Neural progenitor cell (in vitro differentiated cells): Measurements from ENCODE around the gene ADCY7. TPM values are rescaled to one million over a fixed set of nuclear protein-coding genes. Genes with fewer than 3 reads are reported as not detected.

Experiments used
- DNase-seq: peaks from one replicate; pipeline ENCODE4 v3.0.0-alpha.2; 2016; ENCODE audit warnings: low spot score
- H2AFZ ChIP-seq: fragments of 200-600 bp; sonication (generic); replicated peaks from 2 replicates; pipeline ENCODE4 v1.6.1; 2016; ENCODE audit warnings: antibody characterized with exemption
- H3F3A ChIP-seq: fragments of 200-600 bp; sonication (generic); 2 replicates; pipeline ENCODE4 v1.6.1; 2016; ENCODE audit warnings: antibody characterized with exemption, low read depth
- H3K27ac ChIP-seq: fragments of 200-600 bp; sonication (generic); 2 replicates; pipeline ENCODE4 v1.5.1; 2016; ENCODE audit warnings: mild to moderate bottlenecking
- H3K27me3 ChIP-seq: fragments of 200-600 bp; sonication (generic); 2 replicates; pipeline ENCODE4 v1.6.1; 2016; ENCODE audit warnings: mild to moderate bottlenecking, moderate library complexity
- H3K36me3 ChIP-seq: fragments of 200-600 bp; sonication (generic); 2 replicates; pipeline ENCODE4 v1.5.1; 2016
- H3K4me1 ChIP-seq: fragments of 200-600 bp; sonication (generic); 2 replicates; pipeline ENCODE4 v1.6.1; 2016; ENCODE audit warnings: mixed run types
- H3K4me2 ChIP-seq: fragments of 200-600 bp; sonication (generic); 2 replicates; pipeline ENCODE4 v1.6.1; 2016
- H3K4me3 ChIP-seq: fragments of 200-600 bp; sonication (generic); 2 replicates; pipeline ENCODE4 v1.5.1; 2016
- H3K79me2 ChIP-seq: fragments of 200-600 bp; sonication (generic); 2 replicates; pipeline ENCODE4 v1.6.1; 2016; ENCODE audit warnings: low read depth
- H3K9ac ChIP-seq: fragments of 200-600 bp; sonication (generic); 2 replicates; pipeline ENCODE4 v1.6.1; 2016
- H3K9me3 ChIP-seq: fragments of 200-600 bp; sonication (generic); 2 replicates; pipeline ENCODE4 v1.5.1; 2016; ENCODE audit warnings: low read depth
- H4K20me1 ChIP-seq: fragments of 200-600 bp; sonication (generic); 2 replicates; pipeline ENCODE4 v1.6.1; 2016; ENCODE audit warnings: low read depth
- H3K27ac Mint-ChIP-seq: 3 replicates; pipeline ENCODE4 v1.8.0; 2021; ENCODE audit warnings: mixed read lengths
- H3K27me3 Mint-ChIP-seq: 2 replicates; pipeline ENCODE4 v1.8.0; 2022; ENCODE audit warnings: low read depth, mild to moderate bottlenecking, inconsistent platforms, moderate library complexity, mixed read lengths; ENCODE audit not compliant: insufficient read depth
- H3K36me3 Mint-ChIP-seq: 3 replicates; pipeline ENCODE4 v1.8.0; 2021; ENCODE audit warnings: mixed read lengths
- H3K4me1 Mint-ChIP-seq: 3 replicates; pipeline ENCODE4 v1.8.0; 2021; ENCODE audit warnings: mixed read lengths
- H3K4me3 Mint-ChIP-seq: 3 replicates; pipeline ENCODE4 v1.8.0; 2021; ENCODE audit warnings: mild to moderate bottlenecking, moderate library complexity, mixed read lengths
- H3K9me3 Mint-ChIP-seq: 3 replicates; pipeline ENCODE4 v1.8.0; 2020; ENCODE audit warnings: mixed read lengths
- CTCF ChIP-seq: fragments of 200-600 bp; sonication (generic); IDR thresholded peaks from 2 replicates; pipeline ENCODE4 v1.5.1; 2017; ENCODE audit warnings: antibody characterized with exemption, mild to moderate bottlenecking
- EZH2 ChIP-seq: fragments of 200-600 bp; sonication (generic); IDR thresholded peaks from 2 replicates; pipeline ENCODE4 v1.6.1; 2017; ENCODE audit warnings: antibody characterized with exemption, mild to moderate bottlenecking, moderate library complexity
- EZH2phosphoT487 ChIP-seq: fragments of 200-600 bp; sonication (generic); IDR thresholded peaks from 2 replicates; pipeline ENCODE4 v1.6.1; 2017; ENCODE audit warnings: antibody characterized with exemption
- total RNA-seq: library from RNA; depleted of rRNA; stranded (reverse); fragments of >200 nt; gene quantifications from 2 replicates; pipeline ENCODE4 v1.2.3, GENCODE V29; 2015; ENCODE audit warnings: low replicate concordance

Gene ADCY7
- total RNA-seq, 1 donor from 2014 or later, result 2.5 TPM

- no peaks in the 10 kb centered on the region for H3K4me1 Mint-ChIP-seq
- H3K27ac ChIP-seq, result no peak overlapping the region
- no peak overlapping the region for H3K9ac ChIP-seq
- no peaks in the 10 kb centered on the region for H3K4me1 ChIP-seq
- no peak for DNase-seq
- H3K4me2 ChIP-seq, result no peak overlapping the region
- H3K36me3 ChIP-seq, result peaks cover 18% of the 10 kb centered on the region
- H3K9me3 ChIP-seq, result no peaks in the 10 kb centered on the region
- H3K27ac Mint-ChIP-seq, result no peak overlapping the region
- no peak overlapping the region for H3K4me3 Mint-ChIP-seq
- no peaks in the 10 kb centered on the region for H3K9me3 Mint-ChIP-seq
- TF ChIP-seq CTCF (no peak), EZH2 (no peak), EZH2phosphoT487 (no peak)
- H3F3A ChIP-seq, result no peaks in the 10 kb centered on the region
- no peak overlapping the region for H3K4me3 ChIP-seq
- H3K79me2 ChIP-seq, result peaks cover 18% of the 10 kb centered on the region
- no peaks in the 10 kb centered on the region for H3K27me3 Mint-ChIP-seq
- H4K20me1 ChIP-seq, result peaks cover 7% of the 10 kb centered on the region
- no peak overlapping the region for H2AFZ ChIP-seq
- H3K36me3 Mint-ChIP-seq, result peaks cover 28% of the 10 kb centered on the region
- H3K27me3 ChIP-seq, result no peaks in the 10 kb centered on the region
Observed at GRCh38 chr16:50332599-50332998, 66.2 kb downstream of the ADCY7 start.

- peaks cover 18% of the 10 kb centered on the region for H3K36me3 ChIP-seq
Observed at GRCh38 chr16:50334106-50334975, 68.0 kb downstream of the ADCY7 start.

GRCh38 chr16:50335196-50335958 lies 69.0 kb downstream of the ADCY7 start:
- Histone ChIP-seq H3K36me3 (peaks cover 24% of the 10 kb centered on the region), H3K4me1 (no peaks in the 10 kb centered on the region), H3K9ac (no peak overlapping the region), H3K79me2 (peaks cover 18% of the 10 kb centered on the region), H2AFZ (no peak overlapping the region), H3F3A (no peaks in the 10 kb centered on the region), H3K4me2 (no peak overlapping the region), H3K9me3 (no peaks in the 10 kb centered on the region), H3K27me3 (no peaks in the 10 kb centered on the region), H3K4me3 (no peak overlapping the region), H3K27ac (no peak overlapping the region), H4K20me1 (peaks cover 5% of the 10 kb centered on the region)
- Mint-ChIP-seq H3K9me3 (no peaks in the 10 kb centered on the region), H3K27me3 (no peaks in the 10 kb centered on the region), H3K4me3 (no peak overlapping the region), H3K36me3 (peaks cover 31% of the 10 kb centered on the region), H3K4me1 (no peaks in the 10 kb centered on the region), H3K27ac (no peak overlapping the region)
- TF ChIP-seq EZH2 (no peak), CTCF (no peak), EZH2phosphoT487 (no peak)
- DNase-seq, result no peak

More at GRCh38 chr16:50334106-50334975, 68.0 kb downstream of the ADCY7 start:
- peaks cover 33% of the 10 kb centered on the region for H3K36me3 Mint-ChIP-seq
- Histone ChIP-seq H2AFZ (no peak overlapping the region), H3K4me3 (no peak overlapping the region), H4K20me1 (peaks cover 5% of the 10 kb centered on the region), H3K9ac (no peak overlapping the region), H3K79me2 (peaks cover 18% of the 10 kb centered on the region), H3K9me3 (no peaks in the 10 kb centered on the region), H3K4me1 (no peaks in the 10 kb centered on the region), H3K27me3 (no peaks in the 10 kb centered on the region), H3F3A (no peaks in the 10 kb centered on the region), H3K4me2 (no peak overlapping the region), H3K27ac (no peak overlapping the region)
- H3K27me3 Mint-ChIP-seq, result no peaks in the 10 kb centered on the region
- H3K9me3 Mint-ChIP-seq, result no peaks in the 10 kb centered on the region
- H3K4me1 Mint-ChIP-seq, result no peaks in the 10 kb centered on the region
- TF ChIP-seq EZH2phosphoT487 (no peak), EZH2 (no peak), CTCF (no peak)
- no peak overlapping the region for H3K27ac Mint-ChIP-seq
- no peak for DNase-seq
- H3K4me3 Mint-ChIP-seq, result no peak overlapping the region
